Gastroesophageal sphincter (tissue), 4 donors: ENCODE data around the gene MORF4L1. TPM values are rescaled to one million over a fixed set of nuclear protein-coding genes. Genes with fewer than 3 reads are reported as not detected.

ENCODE experiments used
- ATAC-seq: fragments of 150-250 bp; one replicate; pipeline ENCODE4 v1.9.1; 2016; ENCODE audit warnings: mild to moderate bottlenecking, moderate library complexity
- H3K27ac ChIP-seq, 4 donors: fragments of 200-600 bp; sonication (generic) in 3 of 4; 1 replicate in 3 of 4; 2 replicates in 1 of 4; pipeline ENCODE4 v1.5.1; 2016 to 2019
- H3K27me3 ChIP-seq: fragments of 200-600 bp; sonication (generic); one replicate; pipeline ENCODE4 v1.5.1; 2019
- H3K36me3 ChIP-seq, 2 donors: fragments of 200-600 bp; sonication (generic); one replicate each; pipeline ENCODE4 v1.5.1; 2019; ENCODE audit warnings: control low read depth in 1 of 2
- H3K4me1 ChIP-seq, 3 donors: fragments of 200-600 bp; sonication (generic); 1 replicate in 2 of 3; 2 replicates in 1 of 3; pipeline ENCODE4 v1.5.1; 2016 to 2019; ENCODE audit warnings: control low read depth in 2 of 3
- H3K4me3 ChIP-seq, 2 donors: fragments of 200-600 bp; sonication (generic); one replicate each; pipeline ENCODE4 v1.5.1; 2019; ENCODE audit warnings: mild to moderate bottlenecking in 1 of 2, moderate library complexity in 1 of 2
- H3K9me3 ChIP-seq, 3 donors: fragments of 200-600 bp; sonication (generic); one replicate each; pipeline ENCODE4 v1.5.1; 2017 to 2019; ENCODE audit warnings: control low read depth in 2 of 3
- CTCF ChIP-seq, 4 experiments: fragments of 200-600 bp in 2 of 4; fragments of 450-650 bp in 2 of 4; sonication (generic) in 1 of 4; IDR thresholded peaks; one replicate each; pipeline ENCODE4 v1.5.1; 2017 to 2019; ENCODE audit warnings: antibody characterized with exemption in 4 of 4, mild to moderate bottlenecking in 2 of 4, moderate library complexity in 2 of 4
- EP300 ChIP-seq: sonication (generic); formaldehyde crosslinking; IDR thresholded peaks from one replicate; pipeline ENCODE4 v1.6.1; 2017; ENCODE audit warnings: antibody characterized with exemption, mild to moderate bottlenecking
- POLR2A ChIP-seq, 2 donors: fragments of 450-650 bp; IDR thresholded peaks; one replicate each; pipeline ENCODE4 v1.6.1; 2017; ENCODE audit warnings: antibody characterized with exemption in 2 of 2, mild to moderate bottlenecking in 2 of 2, moderate library complexity in 1 of 2
- POLR2AphosphoS5 ChIP-seq: sonication (generic); formaldehyde crosslinking; IDR thresholded peaks from one replicate; pipeline ENCODE4 v1.6.1; 2017; ENCODE audit warnings: antibody characterized with exemption
- WGBS, 2 donors: methylation state at CpG; one replicate each; pipeline ENCODE4 v1.1.5; 2018; ENCODE audit warnings: low coverage in 1 of 2; 5-methylcytosine and 5-hydroxymethylcytosine counted together
- total RNA-seq, 4 donors: library from RNA; depleted of rRNA; stranded (reverse); fragments of >200 nt; gene quantifications; one replicate each; pipeline ENCODE4 v1.1.0, GENCODE V29; 2016

Gene MORF4L1
- total RNA-seq, 4 donors from 2014 or later, result 347 to 449 (median 406) TPM

DNA sequence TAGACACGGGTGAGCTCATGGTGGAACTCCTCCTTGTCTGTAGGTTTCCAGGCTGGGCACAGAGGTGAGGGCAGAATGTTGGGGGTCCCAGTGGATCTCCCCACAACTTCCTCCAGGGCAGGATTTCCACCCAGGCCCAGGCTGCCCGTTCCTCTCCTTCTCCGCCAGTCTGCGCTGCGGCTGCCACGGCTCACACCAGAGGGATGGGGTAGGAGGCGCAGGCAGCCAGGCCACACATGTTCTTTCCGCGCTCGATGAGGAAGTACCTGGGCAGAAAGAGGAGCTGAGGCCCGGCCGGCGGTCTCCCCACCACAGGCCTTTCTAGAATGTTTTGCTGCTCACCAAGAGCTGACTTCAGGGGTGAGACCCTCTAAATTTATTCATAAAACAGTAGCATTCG, 49.2 kb downstream of the MORF4L1 start:
- TF ChIP-seq EP300 (no peak), POLR2AphosphoS5 (peak; percentile 9)
- Histone ChIP-seq H3K4me3 (no peak overlapping the region), H3K27ac (no peak overlapping the region), H3K9me3 (no peaks in the 10 kb centered on the region), H3K4me1 (peaks cover 0 to 23% (median 0%) of the 10 kb centered on the region in 3 donors), H3K36me3 (peaks cover 0 to 87% of the 10 kb centered on the region in 2 donors), H3K27me3 (no peaks in the 10 kb centered on the region)
- no peak for ATAC-seq
- WGBS, 2 donors, result 100% methylated on average over 1 of the region's 14 CpGs; no CpG with 5 or more reads in 1 of the 2 donors

DNA sequence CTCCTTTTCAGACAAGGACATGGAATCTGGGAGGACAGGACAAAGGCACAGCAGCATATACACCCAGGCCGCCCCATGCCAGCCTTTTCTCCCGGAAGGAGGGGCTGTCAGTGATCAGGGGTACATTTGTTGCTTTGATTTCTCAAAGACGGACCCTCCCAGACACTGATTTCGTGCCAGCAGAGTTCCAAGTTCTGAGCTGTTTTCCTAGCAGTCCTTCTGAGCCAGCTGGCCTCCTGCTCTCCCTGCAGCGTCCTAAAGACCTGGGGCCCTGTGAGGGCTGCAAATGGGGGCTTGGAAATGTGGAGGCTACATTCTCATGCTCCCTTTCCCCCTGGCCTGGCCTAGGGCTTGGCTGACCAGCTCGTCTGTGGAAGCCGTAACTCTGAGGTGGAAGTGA, 49.8 kb downstream of the MORF4L1 start:
- peaks cover 0 to 17% (median 0%) of the 10 kb centered on the region in 3 donors for H3K4me1 ChIP-seq
- H3K36me3 ChIP-seq, result peaks cover 0 to 92% of the 10 kb centered on the region in 2 donors
- H3K27ac ChIP-seq, result no peak overlapping the region
- 40% methylated on average over 2 of the region's 7 CpGs; no CpG with 5 or more reads in 1 of the 2 donors for WGBS, 2 donors
- no peaks in the 10 kb centered on the region for H3K9me3 ChIP-seq
- no peak for ATAC-seq
- no peak for TF ChIP-seq POLR2A (IDR thresholded peaks at IDR 0.05)
- no peak for TF ChIP-seq CTCF (IDR thresholded peaks at IDR 0.05)
- TF ChIP-seq EP300, result no peak
- no peak overlapping the region for H3K4me3 ChIP-seq
- no peaks in the 10 kb centered on the region for H3K27me3 ChIP-seq

- TF ChIP-seq POLR2AphosphoS5 (no peak), CTCF (IDR thresholded peaks at IDR 0.05) (no peak), EP300 (no peak), POLR2A (IDR thresholded peaks at IDR 0.05) (no peak)
- no peak for ATAC-seq
- Histone ChIP-seq H3K4me1 (peaks cover 0 to 12% (median 0%) of the 10 kb centered on the region in 3 donors), H3K4me3 (no peak overlapping the region), H3K27ac (no peak overlapping the region), H3K27me3 (no peaks in the 10 kb centered on the region), H3K36me3 (peaks cover 0 to 97% of the 10 kb centered on the region in 2 donors), H3K9me3 (no peaks in the 10 kb centered on the region)
- 66 to 73% methylated on average over 7 of the region's 7 CpGs for WGBS, 2 donors
Observed at GRCh38 chr15:78923015-78923414, 50.3 kb downstream of the MORF4L1 start.

DNA sequence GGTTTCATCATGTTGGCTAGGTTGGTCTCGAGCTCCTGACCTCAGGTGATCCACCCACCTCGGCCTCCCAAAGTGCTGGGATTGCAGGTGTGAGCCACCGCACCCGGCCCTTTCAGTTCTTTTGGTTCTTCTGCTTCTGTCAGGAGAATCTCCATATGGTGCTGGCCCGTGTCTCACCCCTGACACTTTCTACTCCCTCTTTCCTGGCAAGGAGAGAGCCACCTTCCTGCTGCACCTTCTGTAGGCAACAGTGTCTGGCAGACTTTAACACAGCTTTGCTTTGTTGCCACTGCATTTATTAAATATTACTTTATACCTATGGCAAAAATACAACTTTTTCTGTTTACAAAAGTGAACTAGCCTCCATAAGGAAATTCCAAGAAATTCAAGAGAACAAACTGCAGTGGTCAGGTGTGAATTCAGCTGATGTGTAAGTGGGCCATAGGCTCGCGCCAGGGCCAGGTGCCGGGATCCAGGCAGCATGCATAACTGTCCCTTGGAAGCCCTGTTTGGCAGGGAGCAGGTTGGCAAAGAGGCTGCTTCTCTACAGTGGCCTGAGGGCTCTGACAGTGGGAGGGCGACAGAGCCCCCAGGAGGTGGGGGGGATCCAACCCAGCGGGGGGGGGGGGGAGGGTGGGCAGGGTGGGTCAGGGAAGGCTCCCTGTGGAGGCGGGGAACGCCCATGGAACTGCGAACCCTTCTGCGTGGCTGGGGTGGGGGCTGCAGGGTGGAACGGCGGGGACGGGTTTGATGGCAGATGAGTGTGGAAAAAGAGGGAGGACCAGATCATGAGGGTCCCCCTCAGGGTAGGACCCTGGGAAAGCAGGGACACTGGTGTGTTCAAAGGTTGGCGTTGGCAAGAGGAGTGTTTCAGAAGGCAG, 51.0 kb downstream of the MORF4L1 start:
- H3K27me3 ChIP-seq, result no peaks in the 10 kb centered on the region
- no peak for ATAC-seq
- H3K4me3 ChIP-seq, result no peak overlapping the region
- H3K4me1 ChIP-seq, result peaks cover 0 to 6% (median 0%) of the 10 kb centered on the region in 3 donors
- no peak for TF ChIP-seq POLR2AphosphoS5
- TF ChIP-seq CTCF (IDR thresholded peaks at IDR 0.05), result no peak
- TF ChIP-seq POLR2A (IDR thresholded peaks at IDR 0.05), result no peak
- no peak for TF ChIP-seq EP300
- 89 to 95% methylated on average over 4 to 5 of the region's 18 CpGs for WGBS, 2 donors
- no peak overlapping the region for H3K27ac ChIP-seq
- H3K9me3 ChIP-seq, result no peaks in the 10 kb centered on the region
- peaks cover 0 to 93% of the 10 kb centered on the region in 2 donors for H3K36me3 ChIP-seq

- peaks cover 0 to 6% (median 0%) of the 10 kb centered on the region in 3 donors for H3K4me1 ChIP-seq
- 88 to 100% methylated on average over 2 to 4 of the region's 10 CpGs for WGBS, 2 donors
- H3K9me3 ChIP-seq, result no peaks in the 10 kb centered on the region
- no peak overlapping the region for H3K4me3 ChIP-seq
- no peak for TF ChIP-seq POLR2AphosphoS5
- H3K36me3 ChIP-seq, result peaks cover 0 to 91% of the 10 kb centered on the region in 2 donors
- H3K27me3 ChIP-seq, result no peaks in the 10 kb centered on the region
- ATAC-seq, result no peak
- H3K27ac ChIP-seq, result no peak overlapping the region
Observed at GRCh38 chr15:78925076-78925624, 52.5 kb downstream of the MORF4L1 start.
